Activated CD4-positive, alpha-beta T cell treated with anti-CD3 and anti-CD28 coated beads for 24 hours (primary cell): ENCODE measurements around the gene CD96.

ENCODE experiments used
- DNase-seq, 2 donors: peaks; one replicate each; pipeline ENCODE4 v3.0.0-alpha.2; 2020; ENCODE audit warnings: low read depth in 2 of 2

Gene CD96

GRCh38 chr3:111675846-111676210 is 133.8 kb downstream of the CD96 start:
- DNase-seq, result no peak

- DNase-seq, result no peak
These were observed 134.4 kb downstream of the CD96 start for GRCh38 chr3:111676211-111677006.

- no peak for DNase-seq
These were observed 135.0 kb downstream of the CD96 start for GRCh38 chr3:111677007-111677392.

GRCh38 chr3:111681661-111682426 is 139.8 kb downstream of the CD96 start:
- no peak for DNase-seq

GRCh38 chr3:111684640-111685039 is 142.6 kb downstream of the CD96 start:
- DNase-seq, result no peak

GRCh38 chr3:111688190-111688800 is 146.3 kb downstream of the CD96 start:
- no peak for DNase-seq

GRCh38 chr3:111690242-111690641 is 148.2 kb downstream of the CD96 start:
- no peak for DNase-seq

GRCh38 chr3:111691293-111691909 is 149.4 kb downstream of the CD96 start:
- DNase-seq, result no peak

- DNase-seq, result no peak
These were observed 150.9 kb downstream of the CD96 start for GRCh38 chr3:111692593-111693552.

GRCh38 chr3:111694471-111694870 is 152.5 kb downstream of the CD96 start:
- no peak for DNase-seq

- no peak for DNase-seq
These were observed 153.7 kb downstream of the CD96 start for GRCh38 chr3:111695636-111696117.

- no peak for DNase-seq
These were observed 158.1 kb downstream of the CD96 start for GRCh38 chr3:111700054-111700453.

GRCh38 chr3:111701292-111701906 is 159.4 kb downstream of the CD96 start:
- DNase-seq, result no peak
